BJ (cell line): ENCODE results near the gene MEIS3. TPM values are rescaled to one million over a fixed set of nuclear protein-coding genes. Genes with fewer than 3 reads are reported as not detected.

Experiments
- CTCF ChIA-PET: fragments of 350-600 bp; formaldehyde crosslinking; extraction: SDS; loops from one replicate; lab custom pipeline; 2021; ENCODE audit warnings: antibody characterized with exemption, inconsistent platforms; lab: Yijun Ruan, JAX
- POLR2A ChIA-PET: fragments of 300-600 bp; sonication (Branson Sonifier 250); formaldehyde crosslinking; extraction: SDS; loops from one replicate; lab custom pipeline; 2021; ENCODE audit warnings: antibody characterized with exemption; lab: Charles Lee
- DNase-seq: peaks from one replicate; pipeline ENCODE4 v3.0.0-alpha.2; 2011; ENCODE audit warnings: low read depth
- H3K27me3 ChIP-seq: 2 replicates; pipeline ENCODE4 v1.6.0; 2011; ENCODE audit warnings: low read length; ENCODE audit not compliant: control insufficient read depth, insufficient read depth
- H3K36me3 ChIP-seq: 2 replicates; pipeline ENCODE4 v1.5.1; 2011; ENCODE audit warnings: low read length; ENCODE audit not compliant: control insufficient read depth, insufficient read depth
- H3K4me3 ChIP-seq: 2 replicates; pipeline ENCODE4 v1.5.1; 2011; ENCODE audit warnings: low read depth, mild to moderate bottlenecking, control low read depth, low read length
- polyA plus RNA-seq: library from polyadenylated mRNA; depleted of rRNA; stranded (reverse); fragments of >200 nt; gene quantifications from 2 replicates; pipeline ENCODE4 v1.2.3, GENCODE V29; 2011
- TF ChIP-seq, protein P1 (sequence below): IDR thresholded peaks from 2 replicates; pipeline ENCODE4 v1.5.1; 2011; ENCODE audit warnings: low read depth, mild to moderate bottlenecking, control low read depth, inconsistent platforms, low read length, moderate library complexity; ENCODE audit not compliant: insufficient read depth

The MEIS3 gene
- polyA plus RNA-seq, 1 experiment, result 51.3 TPM

DNA sequence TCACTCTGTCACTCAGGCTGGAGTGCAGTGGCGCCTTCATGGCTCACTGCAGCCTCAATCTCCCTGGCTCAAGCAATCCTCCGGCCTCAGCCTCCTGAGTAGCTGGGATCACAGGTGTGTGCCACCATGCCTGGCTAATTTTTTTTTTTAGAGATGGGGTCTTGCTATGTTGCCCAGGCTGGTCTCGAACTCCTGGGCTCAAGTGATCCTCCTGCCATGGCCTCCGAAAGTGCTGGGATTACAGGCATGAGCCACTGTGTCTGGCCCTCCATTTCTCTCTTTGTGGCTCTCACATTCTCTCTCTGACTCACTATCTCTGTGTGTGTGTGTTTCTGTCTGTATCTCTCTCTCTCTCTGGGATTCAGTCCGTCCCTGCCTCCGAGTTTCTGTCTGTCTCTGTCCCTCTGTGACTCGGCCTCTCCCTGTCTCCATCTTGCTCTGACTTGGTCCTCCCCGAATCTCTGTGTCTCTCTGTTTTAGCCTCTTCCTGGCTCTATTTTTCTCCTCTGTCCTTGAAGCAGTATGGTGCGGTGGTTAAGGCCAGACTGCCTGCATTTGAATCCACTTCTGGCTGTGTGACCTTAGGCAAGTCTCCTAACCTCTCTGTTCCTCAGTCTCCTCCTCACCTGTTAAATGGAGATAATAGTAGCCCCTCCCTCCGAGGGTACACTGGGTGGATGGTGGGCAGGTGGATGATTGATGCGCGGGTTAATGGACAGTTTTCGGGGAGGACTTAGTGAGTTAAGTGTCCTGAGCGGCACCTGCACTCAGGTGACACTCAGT is 11.0 kb downstream of the MEIS3 start:
- ChIA-PET POLR2A (no interaction called here), CTCF (no interaction called here)
- DNase-seq, result no peak
- no peak overlapping the region for H3K4me3 ChIP-seq
- TF ChIP-seq, protein P1, sequence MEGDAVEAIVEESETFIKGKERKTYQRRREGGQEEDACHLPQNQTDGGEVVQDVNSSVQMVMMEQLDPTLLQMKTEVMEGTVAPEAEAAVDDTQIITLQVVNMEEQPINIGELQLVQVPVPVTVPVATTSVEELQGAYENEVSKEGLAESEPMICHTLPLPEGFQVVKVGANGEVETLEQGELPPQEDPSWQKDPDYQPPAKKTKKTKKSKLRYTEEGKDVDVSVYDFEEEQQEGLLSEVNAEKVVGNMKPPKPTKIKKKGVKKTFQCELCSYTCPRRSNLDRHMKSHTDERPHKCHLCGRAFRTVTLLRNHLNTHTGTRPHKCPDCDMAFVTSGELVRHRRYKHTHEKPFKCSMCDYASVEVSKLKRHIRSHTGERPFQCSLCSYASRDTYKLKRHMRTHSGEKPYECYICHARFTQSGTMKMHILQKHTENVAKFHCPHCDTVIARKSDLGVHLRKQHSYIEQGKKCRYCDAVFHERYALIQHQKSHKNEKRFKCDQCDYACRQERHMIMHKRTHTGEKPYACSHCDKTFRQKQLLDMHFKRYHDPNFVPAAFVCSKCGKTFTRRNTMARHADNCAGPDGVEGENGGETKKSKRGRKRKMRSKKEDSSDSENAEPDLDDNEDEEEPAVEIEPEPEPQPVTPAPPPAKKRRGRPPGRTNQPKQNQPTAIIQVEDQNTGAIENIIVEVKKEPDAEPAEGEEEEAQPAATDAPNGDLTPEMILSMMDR, result no peak
- H3K27me3 ChIP-seq, result no peaks in the 10 kb centered on the region
- peaks cover 11% of the 10 kb centered on the region for H3K36me3 ChIP-seq

DNA sequence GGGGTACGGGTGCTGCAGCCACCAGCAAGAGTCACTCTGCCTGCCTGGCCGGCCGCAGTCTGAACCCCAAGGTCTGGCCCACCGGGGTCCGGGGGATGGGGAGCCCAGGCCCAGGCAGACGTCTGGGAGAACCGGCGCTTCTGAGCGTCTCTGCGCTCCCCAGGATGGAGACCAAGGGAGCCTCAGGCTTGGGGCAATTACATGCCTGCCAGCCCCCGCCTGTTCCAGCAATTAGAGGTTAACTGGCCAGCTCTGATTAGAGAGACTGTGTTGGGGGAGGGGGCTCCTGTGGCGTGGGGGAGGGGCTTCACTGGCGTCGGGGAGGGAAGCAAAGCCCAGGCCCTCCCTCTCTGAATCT is 11.9 kb downstream of the MEIS3 start:
- no peak for DNase-seq
- CTCF ChIA-PET, result no interaction called here
- Histone ChIP-seq H3K36me3 (peaks cover 10% of the 10 kb centered on the region), H3K4me3 (no peak overlapping the region), H3K27me3 (no peaks in the 10 kb centered on the region)
- POLR2A ChIA-PET, result interaction anchor here (0.6 kb wide), 1 partner anchor 180 kb away, joined by 21 read pairs; no protein-coding TSS in a partner anchor
- TF ChIP-seq, protein P1, result no peak

GRCh38 chr19:47406711-47407416 is 12.5 kb downstream of the MEIS3 start:
- no peaks in the 10 kb centered on the region for H3K27me3 ChIP-seq
- no peak overlapping the region for H3K4me3 ChIP-seq
- ChIA-PET POLR2A (interaction anchor here (0.6 kb wide), 1 partner anchor 180 kb away, joined by 21 read pairs; no protein-coding TSS in a partner anchor), CTCF (no interaction called here)
- DNase-seq, result no peak
- TF ChIP-seq, protein P1, result no peak
- H3K36me3 ChIP-seq, result peaks cover 10% of the 10 kb centered on the region

- TF ChIP-seq, protein P1, result no peak
- ChIA-PET CTCF (interaction anchor here (5.4 kb wide), 1 partner anchor 14 kb away, joined by 29 read pairs; no protein-coding TSS in a partner anchor), POLR2A (no interaction called here)
- Histone ChIP-seq H3K4me3 (no peak overlapping the region), H3K27me3 (no peaks in the 10 kb centered on the region), H3K36me3 (peaks cover 10% of the 10 kb centered on the region)
- DNase-seq, result no peak
Observed at GRCh38 chr19:47405854-47406417, 13.4 kb downstream of the MEIS3 start.

- POLR2A ChIA-PET, result no interaction called here
- H3K27me3 ChIP-seq, result no peaks in the 10 kb centered on the region
- H3K36me3 ChIP-seq, result peaks cover 10% of the 10 kb centered on the region
- no peak overlapping the region for H3K4me3 ChIP-seq
- TF ChIP-seq, protein P1, result no peak
- no peak for DNase-seq
- CTCF ChIA-PET, result interaction anchor here (0.6 to 5.4 kb wide), 2 partner anchors 14 to 79 kb away, joined by 3 to 29 read pairs; partner anchors contain the start of gene KPTN
Observed at GRCh38 chr19:47405197-47405550, 14.2 kb downstream of the MEIS3 start.
